DND-41 (cell line): ENCODE measurements around the gene SST.

Source experiments
- ATAC-seq: fragments of 200-7000 bp; cut with Tn5 transposase; 3 replicates; pipeline ENCODE4 v1.9.1; 2021; ENCODE audit warnings: low read depth; ENCODE audit not compliant: insufficient read depth
- DNase-seq: peaks from one replicate; pipeline ENCODE4 v3.0.0-alpha.2; 2020
- H2AFZ ChIP-seq: 2 replicates; pipeline ENCODE4 v1.6.0; 2012; ENCODE audit warnings: low read depth, low read length
- H3K27ac ChIP-seq: 2 replicates; pipeline ENCODE4 v1.5.1; 2012; ENCODE audit warnings: low read length, inconsistent platforms
- H3K27me3 ChIP-seq: fragments of 200-600 bp; sonication (generic); 2 replicates; pipeline ENCODE4 v1.6.0; 2012; ENCODE audit warnings: low read length, mild to moderate bottlenecking, inconsistent platforms; ENCODE audit not compliant: insufficient read depth, poor library complexity
- H3K36me3 ChIP-seq: 2 replicates; pipeline ENCODE4 v1.5.1; 2012; ENCODE audit warnings: low read length, inconsistent platforms; ENCODE audit not compliant: insufficient read depth
- H3K4me1 ChIP-seq: 2 replicates; pipeline ENCODE4 v1.5.1; 2012; ENCODE audit warnings: mild to moderate bottlenecking, low read length; ENCODE audit not compliant: insufficient read depth
- H3K4me2 ChIP-seq: 2 replicates; pipeline ENCODE4 v1.6.0; 2012; ENCODE audit warnings: mild to moderate bottlenecking, moderate library complexity, low read length, inconsistent platforms; ENCODE audit not compliant: insufficient read depth
- H3K4me3 ChIP-seq, 2 experiments: fragments of 200-600 bp in 1 of 2; shearing (Covaris generic) in 1 of 2; 2 replicates each; pipeline ENCODE4 v1.5.1; 2012 to 2016; ENCODE audit warnings: inconsistent platforms in 2 of 2, low read length in 2 of 2, mild to moderate bottlenecking in 2 of 2, low read depth in 1 of 2, moderate library complexity in 1 of 2
- H3K79me2 ChIP-seq: 2 replicates; pipeline ENCODE4 v1.6.0; 2012; ENCODE audit warnings: low read length, inconsistent platforms; ENCODE audit not compliant: insufficient read depth
- H3K9ac ChIP-seq: 2 replicates; pipeline ENCODE4 v1.6.0; 2012; ENCODE audit warnings: low read depth, mild to moderate bottlenecking, inconsistent platforms, low read length, moderate library complexity
- H3K9me3 ChIP-seq: 2 replicates; pipeline ENCODE4 v1.5.1; 2012; ENCODE audit warnings: low read length, moderate library complexity, mild to moderate bottlenecking, inconsistent platforms; ENCODE audit not compliant: insufficient read depth, severe bottlenecking
- H4K20me1 ChIP-seq: 2 replicates; pipeline ENCODE4 v1.6.0; 2012; ENCODE audit warnings: low read length; ENCODE audit not compliant: insufficient read depth
- EZH2 ChIP-seq: IDR thresholded peaks from 3 replicates; pipeline ENCODE4 v1.6.1; 2012; ENCODE audit warnings: borderline replicate concordance, low read depth, mild to moderate bottlenecking, moderate library complexity, low read length, inconsistent platforms; ENCODE audit not compliant: severe bottlenecking
- TF ChIP-seq, protein P1 (sequence below): IDR thresholded peaks from 2 replicates; pipeline ENCODE4 v1.5.1; 2012; ENCODE audit warnings: borderline replicate concordance, low read length, moderate library complexity, mild to moderate bottlenecking; ENCODE audit not compliant: poor library complexity, severe bottlenecking; ENCODE audit errors: extremely low read depth

The SST gene

DNA sequence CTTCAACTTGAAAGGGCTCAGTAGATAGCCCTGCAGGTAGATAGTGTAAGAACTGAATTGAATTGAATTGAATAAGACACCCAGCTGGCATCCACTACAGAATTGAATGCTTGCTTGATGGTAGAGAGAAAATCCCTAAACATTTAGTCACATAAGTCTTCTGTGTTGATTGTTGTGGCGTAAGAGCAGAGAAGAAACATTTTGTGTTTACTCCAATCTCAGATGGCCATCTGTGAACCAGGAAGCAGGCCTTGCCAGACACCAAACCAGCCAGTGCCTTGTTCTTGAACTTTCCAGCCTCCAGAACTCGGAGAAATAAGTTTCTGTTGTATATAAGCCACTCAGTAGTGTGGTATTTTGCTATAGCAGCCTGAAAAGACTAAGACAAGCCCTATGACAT is 43.6 kb downstream of the SST start:
- H3K9ac ChIP-seq: no peak overlapping the region
- H3K27me3 ChIP-seq: peaks cover 10% of the 10 kb centered on the region
- DNase-seq (no peak), ATAC-seq (no peak)
- no peaks in the 10 kb centered on the region for H3K79me2 ChIP-seq
- H2AFZ ChIP-seq: no peak overlapping the region
- no peaks in the 10 kb centered on the region for H3K4me1 ChIP-seq
- no peaks in the 10 kb centered on the region for H3K9me3 ChIP-seq
- no peak for TF ChIP-seq EZH2
- TF ChIP-seq, protein P1, sequence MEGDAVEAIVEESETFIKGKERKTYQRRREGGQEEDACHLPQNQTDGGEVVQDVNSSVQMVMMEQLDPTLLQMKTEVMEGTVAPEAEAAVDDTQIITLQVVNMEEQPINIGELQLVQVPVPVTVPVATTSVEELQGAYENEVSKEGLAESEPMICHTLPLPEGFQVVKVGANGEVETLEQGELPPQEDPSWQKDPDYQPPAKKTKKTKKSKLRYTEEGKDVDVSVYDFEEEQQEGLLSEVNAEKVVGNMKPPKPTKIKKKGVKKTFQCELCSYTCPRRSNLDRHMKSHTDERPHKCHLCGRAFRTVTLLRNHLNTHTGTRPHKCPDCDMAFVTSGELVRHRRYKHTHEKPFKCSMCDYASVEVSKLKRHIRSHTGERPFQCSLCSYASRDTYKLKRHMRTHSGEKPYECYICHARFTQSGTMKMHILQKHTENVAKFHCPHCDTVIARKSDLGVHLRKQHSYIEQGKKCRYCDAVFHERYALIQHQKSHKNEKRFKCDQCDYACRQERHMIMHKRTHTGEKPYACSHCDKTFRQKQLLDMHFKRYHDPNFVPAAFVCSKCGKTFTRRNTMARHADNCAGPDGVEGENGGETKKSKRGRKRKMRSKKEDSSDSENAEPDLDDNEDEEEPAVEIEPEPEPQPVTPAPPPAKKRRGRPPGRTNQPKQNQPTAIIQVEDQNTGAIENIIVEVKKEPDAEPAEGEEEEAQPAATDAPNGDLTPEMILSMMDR: no peak
- H3K4me2 ChIP-seq: no peak overlapping the region
- H3K27ac ChIP-seq: no peak overlapping the region
- H3K4me3 ChIP-seq: no peak overlapping the region
- no peaks in the 10 kb centered on the region for H4K20me1 ChIP-seq
- H3K36me3 ChIP-seq: no peaks in the 10 kb centered on the region

DNA sequence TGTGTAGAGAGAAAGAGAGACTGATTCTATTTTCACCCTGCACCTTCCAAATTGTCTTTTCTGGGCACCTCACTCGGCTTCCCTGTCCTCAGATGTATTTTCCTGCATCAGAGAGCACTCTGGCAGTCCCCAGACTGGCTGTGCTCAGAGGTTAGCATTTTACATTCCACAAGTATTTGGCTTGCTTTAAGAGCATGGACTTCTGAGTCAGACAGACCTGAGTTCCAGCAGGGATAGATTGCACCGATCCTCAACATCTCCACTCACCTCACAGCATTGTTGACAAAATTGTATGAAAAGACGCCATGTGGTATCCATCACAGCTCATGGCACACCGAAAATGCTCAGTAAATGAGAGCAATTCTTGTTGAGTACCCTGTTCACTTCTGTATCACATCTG is 45.6 kb downstream of the SST start:
- H3K9ac ChIP-seq: no peak overlapping the region
- no peaks in the 10 kb centered on the region for H3K36me3 ChIP-seq
- TF ChIP-seq EZH2: no peak
- TF ChIP-seq, protein P1: no peak
- DNase-seq: no peak
- H3K4me3 ChIP-seq: no peak overlapping the region
- H4K20me1 ChIP-seq: no peaks in the 10 kb centered on the region
- peaks cover 10% of the 10 kb centered on the region for H3K27me3 ChIP-seq
- H3K27ac ChIP-seq: no peak overlapping the region
- no peaks in the 10 kb centered on the region for H3K9me3 ChIP-seq
- no peaks in the 10 kb centered on the region for H3K79me2 ChIP-seq
- no peak overlapping the region for H2AFZ ChIP-seq
- H3K4me1 ChIP-seq: no peaks in the 10 kb centered on the region
- no peak overlapping the region for H3K4me2 ChIP-seq
- no peak for ATAC-seq

DNA sequence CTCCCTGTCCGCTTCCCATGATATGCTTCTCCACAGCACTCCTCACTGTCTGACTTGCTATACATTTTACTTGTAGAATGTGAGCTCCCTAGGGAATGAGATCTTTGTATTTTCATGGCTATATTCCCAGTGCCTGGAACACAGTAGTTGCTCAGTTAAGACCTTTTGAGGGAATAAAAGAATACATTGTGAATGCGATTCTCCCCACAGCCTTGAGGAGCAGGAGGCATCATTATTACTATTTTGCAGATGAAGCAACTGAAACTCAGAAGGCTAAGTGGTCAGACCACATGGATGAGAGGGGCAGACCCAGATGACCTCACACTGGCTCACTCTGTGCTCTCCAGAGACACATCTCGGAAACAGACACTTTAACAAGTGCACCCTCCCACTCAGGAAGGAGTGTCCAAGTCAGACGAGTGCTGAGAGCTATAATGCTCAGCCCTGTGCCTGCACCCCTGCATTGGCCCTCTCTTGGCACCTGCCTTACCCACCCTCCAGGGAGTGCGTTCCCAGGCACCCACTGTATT is 46.8 kb downstream of the SST start:
- Histone ChIP-seq H3K9ac (no peak overlapping the region), H3K36me3 (no peaks in the 10 kb centered on the region), H3K9me3 (no peaks in the 10 kb centered on the region), H3K4me2 (no peak overlapping the region), H2AFZ (no peak overlapping the region), H3K27ac (no peak overlapping the region), H4K20me1 (no peaks in the 10 kb centered on the region), H3K4me3 (no peak overlapping the region), H3K4me1 (no peaks in the 10 kb centered on the region), H3K79me2 (no peaks in the 10 kb centered on the region), H3K27me3 (peaks cover 13% of the 10 kb centered on the region)
- ATAC-seq: no peak
- DNase-seq: no peak
- no peak for TF ChIP-seq EZH2
- TF ChIP-seq, protein P1: no peak

DNA sequence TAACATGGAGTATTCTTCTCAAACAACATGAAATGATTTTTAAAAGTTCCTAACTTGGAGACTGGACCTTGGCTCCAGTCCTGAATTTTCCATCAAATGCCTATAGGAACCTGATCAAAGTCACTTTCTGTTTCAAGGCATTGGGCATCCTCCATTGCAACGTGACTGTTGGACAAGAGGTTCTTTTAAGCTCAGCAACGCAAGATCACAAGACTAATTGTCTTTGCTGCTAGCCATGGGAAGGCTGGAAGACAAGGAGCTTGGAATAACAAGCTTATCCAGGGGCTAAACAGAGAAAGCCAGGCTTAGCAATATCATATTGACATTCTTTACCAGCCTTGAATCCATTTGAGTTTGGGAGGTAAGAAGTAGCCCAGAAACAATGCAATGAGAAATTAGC is 48.3 kb downstream of the SST start:
- no peak overlapping the region for H3K4me2 ChIP-seq
- peaks cover 13% of the 10 kb centered on the region for H3K27me3 ChIP-seq
- no peaks in the 10 kb centered on the region for H3K9me3 ChIP-seq
- H3K27ac ChIP-seq: no peak overlapping the region
- no peaks in the 10 kb centered on the region for H3K36me3 ChIP-seq
- TF ChIP-seq, protein P1: no peak
- no peak for TF ChIP-seq EZH2
- H3K79me2 ChIP-seq: no peaks in the 10 kb centered on the region
- DNase-seq (no peak), ATAC-seq (no peak)
- no peaks in the 10 kb centered on the region for H3K4me1 ChIP-seq
- H2AFZ ChIP-seq: no peak overlapping the region
- no peak overlapping the region for H3K9ac ChIP-seq
- no peaks in the 10 kb centered on the region for H4K20me1 ChIP-seq
- no peak overlapping the region for H3K4me3 ChIP-seq
